AG20443 (cell line): ENCODE results near the gene P4HA1.

Experiments
- DNase-seq: peaks from one replicate; pipeline ENCODE4 v3.0.0; 2012; ENCODE audit warnings: low spot score, mixed read lengths

The P4HA1 gene

DNA sequence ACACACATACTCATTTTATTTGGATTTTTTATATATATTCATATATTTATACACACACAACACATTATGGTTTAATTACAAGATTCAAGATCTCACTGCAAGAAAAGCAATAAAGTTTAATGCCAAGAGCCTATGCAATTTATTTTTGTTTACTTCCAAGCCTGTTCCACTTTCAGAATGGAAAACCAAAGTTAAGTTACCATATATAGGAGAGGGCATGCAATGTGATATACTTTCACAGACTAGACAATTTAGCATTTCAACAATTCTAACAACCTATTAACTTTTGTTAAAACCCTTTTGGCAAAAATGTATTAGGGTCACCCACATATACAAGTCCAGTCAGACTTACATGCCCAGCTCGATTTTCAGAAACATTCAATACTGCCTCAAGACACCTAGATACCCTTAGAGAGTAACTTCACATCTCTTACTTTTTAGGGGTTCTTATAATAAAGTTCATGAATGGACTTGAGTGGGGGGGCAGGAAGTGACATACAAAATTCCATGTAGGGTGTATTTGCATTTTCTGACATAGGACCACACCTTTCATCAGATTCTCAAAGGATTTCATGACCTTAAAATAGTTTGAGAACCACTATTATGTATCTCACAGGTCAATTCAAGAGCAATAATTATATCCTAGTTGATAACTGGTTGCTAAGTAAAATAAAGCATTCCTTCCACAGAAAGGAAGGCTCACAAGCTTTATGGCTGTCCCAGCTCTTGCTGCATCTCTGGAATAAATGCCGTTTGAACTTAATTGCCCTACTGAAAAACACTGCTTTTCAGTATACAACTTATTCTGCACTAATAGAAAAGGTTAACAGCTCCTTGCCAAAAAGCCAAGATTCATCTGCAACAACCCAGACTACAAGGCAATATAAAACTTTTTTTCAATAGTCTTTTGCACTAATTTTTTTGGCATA is 2.5 kb downstream of the P4HA1 start:
- DNase-seq = peak; percentile 9

DNA sequence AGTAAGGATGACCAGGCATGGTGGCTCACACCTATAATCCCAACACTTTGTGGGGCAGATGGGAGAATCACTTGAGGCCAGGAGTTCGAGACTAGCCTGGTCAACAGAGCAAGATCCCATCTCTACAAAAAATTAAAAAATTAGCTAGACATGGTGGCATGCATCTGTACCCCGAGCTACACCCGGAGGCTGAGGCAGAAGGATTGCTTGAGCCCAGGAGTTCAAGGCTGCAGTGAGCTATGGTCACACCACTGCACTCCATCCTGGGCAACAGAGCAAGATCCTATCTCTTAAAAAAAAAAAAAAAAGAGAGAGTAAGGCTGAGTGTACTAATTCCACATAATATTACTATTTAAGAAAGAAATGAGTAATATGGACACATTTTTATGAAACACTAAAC is 3.8 kb downstream of the P4HA1 start:
- no peak for DNase-seq

DNA sequence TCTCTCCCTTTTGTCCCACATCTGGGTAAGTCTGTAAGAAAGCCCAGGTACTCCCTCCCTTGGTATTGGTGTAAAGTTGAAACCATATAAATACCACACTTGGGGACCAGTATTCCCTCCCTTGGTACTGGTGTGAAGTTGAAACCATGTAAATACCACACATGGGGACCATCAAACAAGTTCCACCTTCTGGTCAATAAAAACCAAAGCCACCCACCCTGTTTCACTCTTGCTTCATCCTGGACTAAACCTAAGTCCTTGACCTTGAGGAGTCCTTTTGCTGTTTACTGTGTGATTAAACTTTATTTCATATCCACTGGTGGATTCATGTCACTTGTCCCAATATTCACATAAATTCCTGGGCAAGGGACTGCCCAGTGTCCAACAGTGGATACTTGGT is 8.4 kb downstream of the P4HA1 start:
- DNase-seq = no peak

DNA sequence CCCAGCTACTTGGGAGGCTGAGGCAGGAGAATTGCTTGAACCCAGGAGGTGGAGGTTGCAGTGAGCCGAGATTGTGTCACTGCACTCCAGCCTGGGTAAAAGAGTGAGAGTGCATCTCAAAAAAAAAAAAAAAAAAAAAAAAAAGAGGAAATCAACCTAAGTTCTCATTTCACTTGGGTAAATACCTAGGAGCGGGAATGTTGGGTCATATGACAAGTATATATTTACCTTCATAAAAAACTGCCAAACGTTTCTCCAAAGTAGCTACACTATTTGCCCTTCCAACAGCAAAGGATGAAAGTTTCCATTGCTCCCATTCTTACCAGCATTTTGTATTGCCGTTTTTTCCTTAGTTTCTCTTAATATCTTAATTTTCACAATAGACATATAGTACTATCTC is 9.8 kb downstream of the P4HA1 start:
- DNase-seq = no peak

DNA sequence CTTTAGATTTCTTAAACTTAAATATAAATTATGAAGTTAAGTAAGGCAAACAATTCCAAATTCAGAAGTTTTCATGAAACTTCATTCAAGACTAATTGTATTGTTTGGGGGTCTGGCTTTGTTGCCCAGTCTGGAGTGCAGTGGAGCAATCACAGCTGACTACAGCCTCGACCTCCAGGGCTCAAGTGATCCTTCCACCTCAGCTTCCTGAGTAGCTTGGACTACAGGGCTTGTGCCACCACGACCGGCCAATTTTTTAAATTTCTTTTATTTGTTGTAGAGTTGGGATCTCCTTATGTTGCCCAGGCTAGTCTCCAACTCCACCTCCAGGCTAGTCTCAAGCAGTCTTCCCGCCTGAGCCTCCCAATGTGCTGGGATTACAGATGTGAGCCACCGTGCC is 12.5 kb downstream of the P4HA1 start:
- DNase-seq = no peak

DNA sequence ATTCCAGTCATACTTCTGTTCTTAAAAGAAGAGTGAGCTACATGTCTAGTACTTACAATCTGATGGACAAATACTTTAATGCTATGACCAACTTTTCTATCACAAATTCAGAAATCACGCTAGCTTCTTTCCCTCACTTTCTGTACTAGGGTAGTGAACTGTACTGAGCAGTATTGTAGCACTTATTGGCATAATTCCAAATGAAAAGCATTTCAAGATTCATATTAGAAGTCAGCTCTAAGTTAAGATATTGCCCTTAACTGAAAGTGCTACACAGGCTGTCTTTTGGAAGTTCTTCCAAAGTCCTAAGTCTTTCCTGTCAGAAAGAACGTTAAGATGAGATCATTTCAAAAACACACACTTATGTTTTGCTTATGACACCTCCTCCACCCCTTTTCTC is 13.4 kb downstream of the P4HA1 start:
- DNase-seq = no peak

DNA sequence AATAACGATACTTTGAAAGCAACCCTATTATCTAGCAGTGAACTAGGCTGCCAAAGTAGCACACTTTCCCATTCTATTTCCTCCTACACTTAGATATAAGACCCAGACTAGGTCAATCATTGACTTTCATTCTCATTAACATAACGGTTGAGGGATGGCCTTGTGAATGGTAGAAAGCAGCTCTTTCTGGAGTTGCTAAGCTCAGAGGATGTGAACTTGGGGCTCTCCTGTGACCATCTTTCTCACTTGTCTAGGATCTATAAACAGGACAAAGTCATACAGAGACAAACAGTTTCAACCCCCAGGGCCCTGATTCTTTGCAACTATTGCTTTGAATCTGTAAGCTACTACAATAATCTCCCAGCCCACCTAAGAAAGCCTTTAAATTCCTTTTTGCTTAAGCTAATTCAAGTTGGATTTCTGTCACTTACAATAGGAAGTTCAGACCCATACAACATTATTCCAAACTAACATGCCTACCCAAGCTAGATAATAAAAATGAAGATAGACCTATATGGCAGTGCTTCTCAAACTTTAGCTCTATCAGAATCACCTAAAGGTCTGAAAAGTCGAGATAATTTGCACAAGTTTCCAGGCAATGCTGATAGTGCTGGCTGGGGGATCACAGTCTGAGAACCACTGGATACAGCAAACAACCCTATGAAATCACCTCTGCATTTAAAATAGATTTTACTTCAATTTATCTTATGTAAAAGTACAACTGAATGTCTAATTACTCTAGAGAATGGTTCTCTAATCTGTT is 16.7 kb downstream of the P4HA1 start:
- no peak for DNase-seq

DNA sequence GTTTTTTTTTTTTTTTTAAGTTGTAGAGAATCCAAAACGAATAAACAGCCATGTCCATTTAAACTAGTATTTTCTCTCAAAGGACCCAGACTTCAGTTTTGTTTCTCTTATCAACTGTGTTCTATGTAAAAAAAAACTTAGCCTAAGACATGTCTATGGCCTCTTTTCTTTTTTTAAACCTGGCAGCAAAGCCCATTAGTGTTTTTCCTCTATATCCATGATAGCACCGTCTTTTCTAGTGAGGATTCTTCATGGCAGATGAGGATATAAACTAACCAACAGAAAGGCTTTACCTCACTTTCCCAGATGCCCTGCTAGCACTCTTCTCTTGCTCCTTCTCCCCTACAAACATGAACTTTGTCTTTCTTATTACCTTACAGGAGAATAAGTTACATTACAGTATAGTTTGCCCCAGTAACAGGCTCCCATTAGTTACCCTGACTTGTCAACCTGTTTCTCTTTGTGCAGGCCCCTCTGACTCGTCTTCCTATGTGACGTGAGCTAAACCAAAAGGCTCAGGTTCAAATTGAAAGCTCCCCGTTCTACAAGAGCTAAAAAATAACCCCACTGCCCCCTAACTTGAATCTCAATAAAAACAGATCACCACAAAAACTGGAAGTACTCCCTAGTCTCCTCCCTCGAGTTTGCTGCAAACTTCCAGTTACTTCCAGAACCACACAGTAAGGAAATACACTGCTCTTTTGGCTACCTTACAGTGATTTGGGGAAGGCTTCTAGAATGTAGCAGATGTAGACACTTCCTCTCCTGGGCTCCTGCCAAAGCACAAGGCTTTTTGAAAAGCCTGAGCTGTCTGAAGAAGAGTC is 20.1 kb downstream of the P4HA1 start:
- DNase-seq = peak; percentile 64

DNA sequence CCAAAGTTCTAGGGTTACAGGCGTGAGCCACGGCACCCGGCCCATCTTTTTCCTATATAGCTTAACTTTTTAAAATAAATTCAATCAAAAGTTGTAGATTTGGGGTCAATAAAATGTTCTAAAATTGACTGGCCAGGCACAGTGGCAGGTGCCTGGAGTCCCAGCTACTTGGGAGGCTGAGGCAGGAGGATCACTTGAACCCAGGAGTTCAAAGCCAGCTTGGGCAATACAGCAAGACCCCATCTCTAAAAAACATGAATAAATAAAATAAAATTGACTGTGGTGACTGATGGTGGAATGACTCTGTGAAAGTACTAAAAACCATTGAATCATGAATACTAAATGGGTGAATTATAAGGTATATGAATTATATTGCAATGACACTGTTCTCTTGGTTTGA is 20.8 kb downstream of the P4HA1 start:
- DNase-seq = no peak

DNA sequence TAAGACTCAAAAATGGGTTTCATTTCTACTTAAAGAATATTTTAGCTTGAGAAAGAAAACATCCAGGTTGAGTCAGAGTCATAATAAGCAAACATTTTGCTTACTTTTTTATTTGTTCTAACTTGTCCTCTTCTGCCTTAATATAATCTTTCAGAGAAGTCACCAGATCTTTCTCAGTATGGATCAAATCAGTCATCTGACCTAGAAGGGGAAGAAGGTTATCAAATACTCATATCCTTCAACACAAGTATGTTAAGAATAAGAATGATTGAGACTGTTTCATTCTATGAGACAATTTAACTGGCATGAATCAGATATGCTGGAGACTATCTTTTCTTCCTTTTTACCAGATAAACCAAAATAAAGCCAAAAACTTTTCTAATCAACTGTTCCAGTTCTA is 23.0 kb downstream of the P4HA1 start:
- no peak for DNase-seq

DNA sequence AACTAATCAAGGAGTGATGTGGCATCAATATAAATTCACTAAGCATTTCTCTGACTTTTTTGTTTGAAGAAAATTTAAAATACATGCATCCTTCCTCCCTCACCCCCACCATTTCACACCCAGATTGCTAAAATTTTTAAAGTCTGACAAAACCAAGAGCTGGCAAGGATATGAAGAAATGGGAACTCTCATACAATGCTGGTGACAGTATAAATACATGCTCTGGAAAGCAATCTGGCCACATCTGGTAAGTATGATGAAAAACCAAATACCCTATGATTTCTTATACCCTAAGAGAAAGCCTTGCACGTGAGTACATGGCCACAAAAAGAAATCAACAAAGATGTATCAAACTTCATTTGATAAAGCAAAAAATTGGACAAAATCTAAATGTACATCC is 31.2 kb downstream of the P4HA1 start:
- DNase-seq = peak; percentile 26

DNA sequence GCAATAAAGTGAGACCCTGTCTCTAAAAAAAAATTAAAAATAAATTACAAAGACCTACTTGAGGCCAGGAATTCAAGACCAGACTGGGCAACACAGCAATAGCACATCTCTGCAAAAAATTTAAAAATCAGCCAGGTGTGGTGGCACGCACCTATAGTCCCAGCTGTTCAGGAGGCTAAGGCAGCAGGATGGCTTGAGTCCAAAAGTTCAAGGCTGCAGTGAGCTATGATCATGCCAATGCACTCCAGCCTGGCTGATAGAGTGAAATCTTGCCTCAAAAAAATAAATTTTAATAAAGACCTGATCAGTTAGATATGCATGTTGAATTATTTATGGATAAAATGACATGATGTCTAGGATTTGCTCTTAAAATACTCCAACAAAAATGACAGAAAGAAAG is 34.9 kb downstream of the P4HA1 start:
- DNase-seq = no peak

DNA sequence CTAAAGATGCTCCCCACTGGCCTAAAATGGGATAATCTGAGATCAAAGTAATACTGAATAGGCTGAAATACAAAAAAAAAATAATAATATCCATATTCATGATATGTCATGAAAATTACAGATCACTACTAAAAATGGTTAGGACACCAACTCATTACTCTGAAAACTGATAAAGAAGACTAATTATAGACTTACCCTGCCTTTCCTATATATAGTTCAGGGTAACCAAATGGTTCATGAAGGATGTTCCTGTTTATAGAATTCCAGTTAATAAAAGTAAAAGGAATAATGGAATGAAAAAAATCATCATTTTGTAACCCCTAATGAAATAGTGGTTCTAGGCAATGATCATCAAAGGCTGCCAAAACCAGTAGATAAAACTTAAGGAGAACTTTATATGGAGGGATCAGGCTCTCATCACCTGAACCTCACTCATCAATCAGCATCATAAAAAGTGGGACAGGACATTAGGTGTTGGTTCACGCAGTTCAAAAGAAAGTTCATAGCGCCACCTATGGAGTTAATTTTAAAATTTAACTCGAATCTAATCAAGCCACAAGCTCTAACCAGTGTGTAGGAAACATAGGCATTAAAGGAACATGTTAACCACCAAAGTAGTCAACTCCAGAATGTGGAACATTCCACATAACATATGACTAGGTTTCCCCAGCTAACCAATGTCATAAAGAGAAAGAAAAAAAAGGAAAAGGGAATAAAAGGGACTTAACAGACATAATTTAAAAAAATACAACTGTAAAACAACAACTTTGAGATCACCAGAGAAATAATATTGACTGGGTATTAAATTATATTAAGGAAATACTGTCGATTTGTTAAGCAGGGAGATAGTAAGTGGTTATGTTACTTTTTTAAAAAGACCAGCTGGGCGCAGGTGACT is 35.7 kb downstream of the P4HA1 start:
- DNase-seq = peak; percentile 23

DNA sequence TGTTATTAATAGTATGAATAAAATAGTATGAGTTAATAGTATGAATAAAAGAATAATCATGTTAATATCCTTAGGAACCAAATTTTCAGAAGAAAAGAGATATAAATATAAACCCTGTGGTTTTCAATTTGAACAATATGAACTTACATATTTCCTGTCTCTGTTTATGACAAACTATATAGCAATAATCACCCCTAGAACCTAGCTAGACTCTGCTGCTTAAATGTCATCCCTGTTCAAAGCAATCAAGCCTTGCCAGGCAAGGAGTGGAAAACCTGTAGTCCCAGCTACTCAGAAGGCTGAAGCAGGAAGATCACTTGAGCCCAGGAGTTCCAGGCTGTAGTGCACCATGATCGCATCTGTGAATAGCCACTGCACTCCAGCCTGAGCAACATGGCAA is 36.5 kb downstream of the P4HA1 start:
- no peak for DNase-seq

DNA sequence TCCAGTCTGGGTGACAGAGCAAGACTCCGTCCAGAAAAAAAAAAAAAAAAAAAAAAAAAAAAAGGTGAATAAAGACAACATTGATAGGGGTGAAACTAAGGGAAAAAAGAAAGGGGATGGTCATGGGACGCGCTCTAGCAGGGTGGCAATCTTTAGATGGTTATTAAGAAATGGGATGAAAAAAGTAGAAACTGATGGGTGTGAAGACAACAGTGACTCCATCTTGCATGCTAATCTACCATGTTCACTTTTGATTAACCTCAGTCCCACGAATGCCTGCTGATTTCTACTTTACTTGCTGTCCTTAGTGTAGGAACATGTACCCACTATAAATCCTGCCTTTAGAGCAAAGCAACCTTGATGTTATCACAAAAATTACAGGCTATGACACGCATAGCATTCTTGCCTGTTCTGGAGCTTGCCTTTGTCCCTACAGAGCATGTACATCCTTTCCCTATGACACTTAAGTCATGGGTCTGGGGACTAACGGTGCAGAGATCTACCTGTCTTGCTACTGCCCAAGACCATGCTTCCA is 38.5 kb downstream of the P4HA1 start:
- no peak for DNase-seq

DNA sequence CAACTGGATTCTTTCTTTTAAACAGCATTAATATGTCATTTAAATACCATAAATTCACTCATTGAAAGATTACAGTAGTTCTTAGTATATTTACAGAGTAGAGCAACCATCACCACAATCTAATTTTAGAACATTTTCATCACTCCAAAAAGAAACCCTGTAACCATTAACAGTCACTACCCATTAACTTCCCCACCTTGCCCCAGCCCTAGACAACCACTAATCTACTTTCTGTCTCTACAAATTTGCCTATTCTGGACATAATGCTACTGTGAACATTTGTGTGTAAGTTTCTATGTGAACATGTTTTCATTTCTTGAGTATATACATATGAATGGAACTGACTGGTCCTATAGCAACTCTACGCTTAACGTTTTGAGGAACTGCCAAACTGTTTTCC is 42.4 kb downstream of the P4HA1 start:
- DNase-seq = no peak

DNA sequence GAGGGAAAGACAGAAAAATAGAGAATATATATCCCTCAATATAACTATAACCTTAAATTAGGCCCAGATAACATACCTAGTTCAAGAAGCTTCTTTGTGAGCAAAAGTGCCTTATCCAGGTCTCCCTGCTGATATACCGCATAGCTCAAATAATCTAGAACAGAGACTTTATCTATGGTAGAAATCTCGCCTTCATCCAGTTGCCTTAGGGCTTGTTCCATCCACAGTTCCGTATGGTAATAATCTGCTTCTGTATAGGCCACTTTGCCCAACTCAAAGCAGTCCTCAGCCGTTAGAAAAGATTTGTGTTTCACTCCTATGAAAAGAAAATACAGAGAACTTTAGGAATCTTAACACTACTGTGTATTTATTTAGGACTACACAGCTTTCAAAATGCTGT is 43.4 kb downstream of the P4HA1 start:
- no peak for DNase-seq

DNA sequence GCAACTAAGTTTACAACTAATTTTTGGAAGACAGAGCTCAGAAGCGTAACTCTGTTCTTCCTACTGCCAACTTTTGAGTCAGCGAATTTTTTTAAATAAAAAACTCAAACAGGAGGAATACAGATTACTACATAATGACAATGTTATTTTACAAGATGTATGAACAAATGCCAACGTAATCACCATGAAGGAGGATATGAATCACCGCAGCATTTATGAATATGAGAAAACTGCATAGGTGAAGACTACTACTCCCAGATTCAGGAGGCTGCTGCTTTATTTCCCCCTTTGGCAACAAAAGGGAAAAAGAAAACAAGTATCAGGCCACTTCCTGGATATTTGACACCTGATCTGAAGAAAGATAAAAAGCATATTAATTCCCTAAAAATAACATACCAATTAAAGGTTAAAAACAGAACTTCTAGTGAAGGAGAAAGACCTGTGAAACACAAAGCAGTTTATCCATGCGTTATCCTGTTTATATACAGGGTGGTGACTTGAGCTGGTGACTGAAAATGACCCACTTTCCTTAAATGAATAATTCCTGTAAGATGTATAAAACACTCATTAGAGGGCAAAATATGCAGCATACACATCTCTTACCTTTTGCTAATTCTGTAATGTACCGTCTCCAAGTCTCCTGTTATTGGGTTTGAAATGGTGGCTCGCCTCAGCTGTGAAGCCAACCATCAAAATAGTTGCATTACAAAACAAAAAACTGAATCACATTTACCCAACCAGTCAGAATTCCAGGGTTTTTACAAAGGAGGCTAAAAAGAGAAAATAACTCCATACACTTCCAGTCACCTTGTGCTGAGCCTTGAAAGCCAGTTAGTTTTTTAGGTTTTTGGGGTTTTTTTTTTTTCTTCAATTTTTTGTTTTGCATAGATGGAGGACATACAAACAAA is 52.0 kb downstream of the P4HA1 start:
- DNase-seq = peak; percentile 39

DNA sequence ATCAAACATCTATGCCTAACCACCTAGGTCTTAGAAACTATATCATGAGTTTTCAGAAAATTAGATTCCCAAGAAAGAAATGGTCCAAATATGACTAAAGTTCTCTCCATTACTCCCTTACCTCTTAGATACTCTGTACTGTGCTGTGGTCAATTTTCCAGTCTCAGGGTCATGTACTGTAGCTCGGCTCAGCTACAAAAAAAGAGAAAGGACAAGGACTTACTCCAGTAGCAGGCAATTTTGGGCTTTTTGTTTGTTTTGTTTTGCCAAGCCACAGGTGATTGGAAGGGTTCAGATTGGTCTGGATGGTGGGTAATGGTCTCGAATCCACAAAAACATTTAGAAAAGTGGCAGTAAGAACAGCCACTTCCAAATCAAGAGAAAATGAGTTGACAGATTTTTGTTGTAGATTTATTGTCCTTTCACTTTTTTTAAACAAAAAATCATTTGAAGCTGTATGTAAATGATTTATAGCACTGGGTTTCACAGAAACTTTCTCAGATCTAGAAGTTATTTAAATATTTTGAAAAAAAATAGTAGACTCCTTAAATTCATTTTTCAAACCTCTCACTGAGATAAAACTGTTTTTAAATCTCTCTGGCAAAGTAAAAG is 52.8 kb downstream of the P4HA1 start:
- no peak for DNase-seq

DNA sequence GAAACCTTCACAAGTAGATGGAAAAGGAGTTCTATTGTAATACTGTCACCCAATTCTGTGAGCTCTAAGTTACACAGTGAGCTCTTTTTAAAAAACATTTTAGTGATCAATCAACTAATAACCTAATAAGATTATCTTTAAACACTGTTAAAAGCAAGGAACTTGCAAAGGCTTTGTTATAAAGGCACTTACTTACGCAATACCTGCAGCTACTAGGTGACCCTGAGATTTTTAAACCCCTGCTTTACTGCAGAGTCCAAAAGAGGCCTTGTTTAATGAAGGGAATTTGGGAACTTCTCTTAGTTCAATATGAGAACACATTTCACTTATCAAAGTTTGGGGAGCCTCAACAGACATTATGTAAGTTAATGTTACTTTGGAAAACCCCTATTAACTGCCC is 53.3 kb downstream of the P4HA1 start:
- no peak for DNase-seq
